Activated CD4-positive, alpha-beta T cell treated with anti-CD3 and anti-CD28 coated beads for 4 hours (primary cell): ENCODE measurements around the gene MGLL.

Experiments used
- DNase-seq, 2 donors: peaks; one replicate each; pipeline ENCODE4 v3.0.0-alpha.2; 2020

The MGLL gene

DNA sequence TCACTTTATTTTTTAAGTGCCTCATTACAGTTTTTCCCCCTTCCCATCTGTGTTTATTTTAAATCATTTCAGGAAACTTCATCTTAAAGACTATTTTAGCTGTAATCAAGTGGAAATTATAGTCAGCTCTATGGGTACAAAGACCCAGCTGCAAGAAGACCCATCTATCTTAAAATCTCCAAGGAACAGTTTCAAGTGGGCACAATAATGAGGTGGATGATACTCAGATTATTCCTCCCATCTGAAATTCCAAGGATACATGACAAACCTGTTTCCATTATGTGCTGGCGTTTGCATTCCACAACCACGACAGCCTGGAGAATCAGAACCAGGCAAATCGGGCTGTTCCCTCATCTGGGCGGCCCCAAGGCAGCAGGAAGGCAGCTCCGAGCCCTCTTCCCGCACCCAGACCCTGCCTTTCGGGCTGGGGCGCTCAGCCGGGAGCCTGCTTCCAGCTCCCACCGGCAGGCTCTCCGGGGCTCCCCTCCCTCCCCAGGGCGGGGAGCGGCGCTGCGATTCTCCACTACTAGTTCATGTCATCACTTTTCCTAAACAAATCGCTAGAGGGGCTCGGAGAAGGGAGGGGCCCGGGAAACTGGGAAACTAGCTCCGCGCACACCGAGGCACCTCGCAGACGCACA is at the start of gene MGLL:
MGLL (minus strand) TSS at position 475 of the 641 bp plus-strand sequence; CDS start at position 278, 197 bp downstream.
- DNase-seq = no peak

DNA sequence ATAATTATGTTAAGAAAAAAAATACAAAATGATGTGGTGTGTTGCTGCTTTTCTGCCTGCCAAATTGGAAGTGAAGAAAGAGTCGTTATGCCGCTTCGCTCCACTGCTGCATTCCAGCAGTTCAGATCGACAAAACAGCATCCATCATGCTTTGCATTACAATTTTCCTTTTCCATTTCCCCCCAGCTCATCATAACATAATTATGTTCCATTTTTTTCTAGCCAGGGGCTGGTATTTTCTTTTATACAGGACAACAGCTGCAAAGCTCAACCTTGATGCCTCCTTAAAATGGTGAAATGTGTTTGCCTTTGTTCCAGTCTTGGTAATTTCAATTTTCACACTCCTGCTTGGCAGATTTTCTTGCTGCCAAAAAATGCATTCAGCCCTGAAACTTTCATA is 47.8 kb upstream of the MGLL start:
- no peak for DNase-seq

DNA sequence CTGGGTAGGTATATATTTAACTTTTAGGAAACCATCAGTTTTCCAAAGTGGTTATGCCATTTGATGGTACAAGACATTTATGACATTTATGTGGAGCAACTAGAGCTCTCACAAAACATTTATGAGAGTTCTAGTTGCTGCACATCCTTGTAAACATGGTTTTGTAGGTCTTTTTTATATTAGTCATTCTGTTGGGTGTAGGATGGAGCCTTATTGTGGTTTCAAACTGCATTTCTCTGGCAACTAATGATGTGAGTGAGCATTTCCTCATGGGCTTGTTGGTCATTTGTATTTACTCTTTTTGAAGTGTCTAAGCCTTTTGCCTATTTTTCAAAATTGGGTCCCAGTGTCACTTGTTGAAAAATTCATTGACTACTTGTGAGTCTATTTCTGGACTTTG is 45.7 kb upstream of the MGLL start:
- no peak for DNase-seq

DNA sequence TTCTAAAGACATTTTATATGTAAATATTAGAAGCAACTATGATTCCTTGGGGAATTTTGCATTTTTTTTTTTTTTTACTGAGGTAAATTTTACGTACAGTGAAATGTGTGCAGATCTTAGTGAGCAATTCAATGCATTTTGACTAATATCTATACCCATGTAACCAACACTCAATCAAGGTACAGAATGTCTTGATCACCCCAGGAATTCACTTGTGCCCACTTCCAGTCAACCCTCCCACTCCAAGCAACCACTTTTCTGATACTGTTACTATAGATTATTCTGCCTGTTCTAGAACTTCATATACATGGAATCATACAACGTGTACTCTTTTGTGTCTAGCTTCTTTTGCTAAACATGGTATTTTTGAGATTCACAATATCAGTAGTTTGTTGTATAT is 45.1 kb upstream of the MGLL start:
- no peak for DNase-seq

DNA sequence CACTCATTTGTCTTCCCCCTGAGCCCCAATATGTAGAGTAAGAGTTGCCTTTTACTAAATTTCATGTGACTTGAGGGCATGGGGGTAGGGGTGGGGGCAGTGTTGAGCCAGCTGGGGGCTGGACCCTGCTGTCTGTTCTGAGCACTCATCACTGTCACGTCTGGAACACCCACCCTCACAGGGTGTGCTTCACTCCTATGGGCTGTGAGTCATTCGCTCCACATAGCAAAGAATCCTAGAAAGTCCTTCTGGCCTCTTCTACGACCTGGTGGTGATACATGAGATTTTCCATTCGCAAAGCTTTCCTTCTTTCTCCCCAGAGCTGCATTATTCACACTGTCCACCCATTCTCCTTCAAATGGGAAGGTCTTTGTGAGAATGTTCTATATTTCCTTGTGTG is 43.6 kb upstream of the MGLL start:
- DNase-seq = no peak

DNA sequence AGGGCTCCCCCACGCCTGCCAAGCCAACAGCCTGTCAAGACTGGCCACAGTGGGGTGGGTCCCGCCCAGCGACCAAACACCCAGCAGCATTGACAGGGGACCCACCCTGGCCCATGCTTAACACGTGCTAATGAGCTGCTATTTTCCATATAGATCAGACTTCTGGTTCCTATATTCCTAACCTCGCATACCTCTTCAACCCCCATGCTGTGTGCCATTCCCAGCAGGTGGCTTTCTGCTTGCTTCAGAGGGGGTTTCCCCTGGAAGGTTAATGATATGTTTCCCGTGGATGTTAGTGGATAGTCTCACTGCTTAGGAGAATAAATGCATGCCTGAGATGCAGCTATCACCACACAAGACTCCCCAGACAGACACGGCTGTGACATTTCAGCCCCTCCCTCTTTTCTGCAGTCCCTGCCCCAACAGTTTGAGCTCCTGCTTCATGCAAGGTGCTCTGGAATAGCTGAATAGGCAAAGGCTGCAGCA is 37.9 kb upstream of the MGLL start:
- DNase-seq = no peak

DNA sequence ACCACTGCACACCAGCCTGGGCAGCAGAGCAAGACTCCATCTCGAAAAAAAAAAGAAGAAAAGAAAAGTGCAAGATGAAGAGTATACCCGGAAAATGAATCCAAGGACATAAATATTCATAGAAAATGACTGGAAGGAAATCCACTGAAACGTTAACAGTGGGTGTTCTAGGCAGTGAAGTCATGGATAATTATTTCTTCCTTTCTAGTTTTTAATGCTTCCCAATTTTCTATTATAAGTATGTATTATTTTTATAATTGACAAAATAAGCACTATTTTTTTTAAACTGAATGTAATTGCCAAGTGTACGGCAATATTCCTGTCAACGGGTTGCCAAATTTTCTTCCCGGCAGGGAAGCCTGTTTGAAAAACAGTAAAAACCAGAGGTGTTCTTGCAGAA is 37.4 kb upstream of the MGLL start:
- DNase-seq = no peak

DNA sequence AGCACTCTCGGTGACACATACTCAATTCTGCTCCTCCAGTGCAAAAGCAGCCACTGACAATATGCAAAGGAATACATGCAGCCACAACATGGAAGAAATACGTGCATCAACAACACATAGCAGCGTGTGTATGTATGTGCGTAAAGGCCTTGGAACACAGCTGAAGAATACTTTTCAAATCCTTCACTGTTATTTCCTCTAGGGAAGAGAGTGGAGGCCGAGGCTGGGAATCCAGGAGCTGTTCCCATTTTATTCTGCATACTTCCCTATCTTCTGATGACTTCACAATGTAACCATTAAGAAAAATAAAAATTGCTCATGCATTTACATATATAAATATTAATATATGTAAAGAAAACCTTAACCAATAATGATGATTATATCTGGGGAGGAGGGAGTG is 36.6 kb upstream of the MGLL start:
- DNase-seq = no peak

DNA sequence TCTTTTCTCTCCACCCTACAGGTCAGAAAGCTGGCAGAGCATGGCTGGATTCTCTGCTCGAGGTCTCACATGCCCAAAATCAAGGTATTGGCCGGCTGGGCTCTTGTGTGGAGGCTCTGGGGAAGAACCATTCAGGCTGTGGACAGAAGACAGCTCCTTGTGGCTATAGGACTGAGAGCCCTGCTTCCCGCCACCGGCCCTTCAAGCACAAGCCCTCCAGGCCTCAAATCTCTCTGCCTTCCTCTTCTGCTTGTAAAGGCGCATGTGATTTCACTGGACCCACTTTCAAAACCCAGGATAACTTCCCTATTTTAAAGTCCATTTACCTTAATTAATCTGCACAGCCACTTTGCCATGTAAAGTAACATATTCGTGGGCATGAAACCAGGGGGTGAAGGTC is 36.2 kb upstream of the MGLL start:
- no peak for DNase-seq

DNA sequence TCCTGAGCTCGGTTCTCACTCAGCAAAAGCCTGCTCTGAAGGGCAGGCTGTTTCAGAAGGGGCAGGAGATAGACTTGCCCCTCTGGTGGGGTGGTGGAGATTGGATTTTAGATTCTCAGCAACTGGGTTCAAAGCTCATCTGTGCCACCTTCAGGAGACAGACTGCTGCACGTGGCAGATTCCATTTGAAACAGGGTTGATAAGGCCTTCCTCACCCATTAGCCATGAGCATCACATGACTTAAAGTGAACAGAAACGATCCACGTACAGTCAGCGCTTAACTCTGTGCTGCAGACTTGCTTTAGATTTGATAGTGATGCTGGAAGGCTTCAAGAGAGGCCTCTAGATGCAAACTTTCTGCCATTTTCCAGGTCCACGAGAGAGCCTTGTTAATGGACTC is 35.0 kb upstream of the MGLL start:
- DNase-seq = no peak

DNA sequence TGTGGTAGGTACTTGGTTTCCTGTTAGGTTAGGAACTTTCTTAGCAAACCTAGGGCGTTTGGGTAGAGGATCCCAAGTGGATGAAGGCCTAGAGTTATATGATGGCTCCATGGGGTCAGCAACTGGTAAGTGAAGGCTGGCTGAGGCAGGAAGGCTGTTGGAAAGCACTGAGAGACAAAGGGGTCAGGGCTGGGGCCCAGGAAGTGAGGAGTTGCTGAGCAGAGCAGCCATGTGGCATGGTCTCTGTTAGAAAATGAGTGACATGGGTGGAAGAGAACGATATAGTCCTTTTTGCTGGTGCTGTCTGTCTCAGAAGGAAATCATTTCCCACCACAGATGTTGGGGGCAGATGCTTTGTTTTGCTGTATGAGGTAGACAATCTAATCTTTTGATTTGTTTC is 34.5 kb upstream of the MGLL start:
- no peak for DNase-seq

DNA sequence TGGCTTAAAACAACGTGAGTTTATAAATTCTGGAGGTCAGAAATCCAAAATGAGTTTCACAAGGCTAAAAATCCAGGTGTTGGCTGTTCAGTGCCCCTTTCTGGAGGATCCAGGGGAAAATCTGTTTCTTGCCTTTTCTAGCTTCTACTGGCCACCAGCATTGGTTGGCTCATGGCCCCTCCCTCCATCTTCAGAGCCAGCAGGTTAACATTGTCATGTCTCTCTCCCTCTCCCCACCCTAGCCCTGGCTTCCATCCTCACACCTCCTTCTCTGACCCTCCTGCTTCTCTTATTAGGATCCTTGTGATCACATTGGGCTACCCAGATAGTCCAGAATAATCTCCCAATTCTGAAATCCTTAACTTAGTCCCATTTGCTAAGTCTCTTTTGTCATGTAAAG is 32.9 kb upstream of the MGLL start:
- no peak for DNase-seq

DNA sequence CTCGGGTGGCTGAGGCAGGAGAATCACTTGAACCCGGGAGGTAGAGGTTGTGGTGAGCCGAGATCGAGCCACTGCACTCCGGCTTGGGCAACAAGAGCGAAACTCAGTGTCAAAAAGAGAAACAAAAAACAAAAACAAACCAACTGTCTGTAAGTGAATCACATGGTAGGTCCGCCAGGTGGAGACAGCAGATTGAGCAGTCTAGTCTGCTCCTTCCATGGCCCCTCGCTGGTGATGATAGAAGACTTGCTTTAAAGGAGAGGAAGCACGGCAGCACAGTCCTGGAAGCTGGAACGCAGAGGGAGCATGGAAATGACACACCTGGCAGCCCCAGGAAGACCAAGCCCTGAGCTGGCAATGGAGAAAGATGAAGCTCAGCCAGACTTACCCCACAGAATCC is 31.4 kb upstream of the MGLL start:
- no peak for DNase-seq

DNA sequence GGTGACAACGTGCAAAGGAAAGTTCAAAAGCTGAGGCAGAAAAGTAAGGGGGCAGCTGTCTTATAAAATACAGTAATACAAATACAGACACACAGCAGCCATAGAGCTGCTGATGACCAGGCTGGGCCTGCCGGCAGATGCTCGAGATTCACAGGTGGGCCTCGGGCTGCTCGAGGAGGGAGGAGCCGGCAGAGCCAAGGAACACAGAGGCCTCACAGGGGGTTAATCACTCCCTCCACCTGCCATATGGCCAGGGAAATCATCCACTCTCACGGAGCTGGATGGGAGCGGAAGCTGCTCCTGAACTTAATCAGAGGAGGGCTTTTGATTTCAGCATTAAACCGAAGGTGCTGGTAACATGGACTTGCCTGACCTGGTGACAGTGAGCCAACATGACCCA is 29.6 kb upstream of the MGLL start:
- no peak for DNase-seq

DNA sequence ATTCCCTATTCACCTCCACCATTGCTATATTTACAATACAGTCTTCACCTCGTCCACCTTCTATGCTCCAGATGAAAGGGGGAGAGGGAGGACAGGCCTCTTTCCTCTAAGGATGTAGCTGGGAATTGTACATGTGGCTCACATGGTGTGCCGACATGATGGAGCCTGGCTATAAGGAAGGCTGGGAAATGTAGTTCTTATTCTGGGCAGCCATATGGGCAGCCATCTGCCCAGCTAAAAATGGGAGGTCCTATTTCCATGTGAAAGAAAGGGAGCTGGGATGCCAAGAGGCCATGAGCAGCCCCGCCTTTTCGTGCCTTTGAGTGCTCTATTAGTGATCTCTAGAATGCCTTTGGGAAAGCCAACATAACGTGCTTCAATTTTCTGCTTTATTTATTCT is 27.1 kb upstream of the MGLL start:
- no peak for DNase-seq

DNA sequence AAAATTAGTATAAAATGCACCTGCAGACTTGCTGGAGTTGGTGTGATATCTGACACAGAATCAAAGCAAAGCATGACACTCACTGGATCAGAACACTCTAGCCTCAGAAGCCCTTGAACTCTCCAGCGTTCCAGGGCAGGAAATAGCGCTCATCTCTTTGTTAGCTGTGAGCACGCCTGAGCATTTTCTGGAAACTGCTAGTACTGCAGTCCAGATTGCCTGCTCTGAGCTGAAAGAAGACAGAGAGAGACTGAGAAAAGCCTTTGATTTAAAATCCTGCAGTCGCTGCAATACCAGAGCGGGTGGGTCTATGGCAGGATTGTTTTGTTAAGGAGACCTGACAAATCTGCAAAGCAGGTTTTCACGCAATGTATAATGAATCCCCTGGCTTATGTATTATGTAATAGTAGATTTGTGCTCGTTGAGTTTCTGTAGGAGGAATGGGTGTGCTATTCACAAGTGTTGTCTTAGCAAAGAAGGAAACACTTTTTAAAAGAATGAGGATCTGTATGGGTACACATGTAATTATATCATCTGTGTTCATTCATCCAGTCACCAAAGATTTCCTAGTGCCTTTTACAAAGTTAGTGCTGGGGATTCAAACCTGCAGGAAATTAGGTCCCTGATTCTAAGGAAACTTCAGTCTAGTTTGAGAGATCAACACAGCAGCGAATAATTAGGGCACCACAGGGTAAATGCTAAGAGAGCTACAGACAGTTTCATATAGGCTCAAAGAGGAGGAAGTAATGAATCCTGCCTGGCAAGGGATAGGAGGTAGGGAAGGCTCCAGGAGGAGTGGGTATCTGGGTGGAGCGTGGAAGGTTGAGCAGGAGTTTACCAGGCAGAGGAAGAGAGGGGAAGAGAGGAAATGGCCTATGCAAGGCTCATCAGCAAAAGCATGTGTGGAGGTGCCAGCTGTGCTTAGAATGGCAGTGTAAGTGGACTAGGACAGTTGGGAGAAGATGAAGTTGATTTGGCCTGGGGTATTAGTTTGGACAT is 26.1 kb upstream of the MGLL start:
- no peak for DNase-seq

DNA sequence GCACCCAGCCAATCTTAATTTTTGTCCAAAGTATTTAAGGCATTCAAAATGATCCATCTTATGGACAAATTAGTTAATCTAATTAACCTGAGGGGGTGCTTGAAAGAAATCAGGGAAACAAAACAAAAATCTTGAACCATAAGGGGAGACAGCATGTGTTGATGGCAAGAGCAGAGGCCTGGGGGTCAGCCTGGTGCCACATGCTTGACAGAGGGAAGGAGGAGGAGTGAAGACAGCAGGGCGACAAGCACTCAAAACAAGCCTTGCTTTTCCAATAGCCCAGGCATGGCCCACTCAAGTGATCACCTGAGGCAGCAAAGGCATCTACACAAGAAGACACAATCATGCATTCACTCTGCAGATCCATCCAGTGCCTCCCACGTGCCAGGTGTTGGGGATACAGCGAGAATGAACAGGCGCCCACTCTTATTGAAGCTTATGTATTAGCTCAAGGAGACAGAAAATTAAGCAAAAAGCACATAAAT is 25.0 kb upstream of the MGLL start:
- DNase-seq = no peak

DNA sequence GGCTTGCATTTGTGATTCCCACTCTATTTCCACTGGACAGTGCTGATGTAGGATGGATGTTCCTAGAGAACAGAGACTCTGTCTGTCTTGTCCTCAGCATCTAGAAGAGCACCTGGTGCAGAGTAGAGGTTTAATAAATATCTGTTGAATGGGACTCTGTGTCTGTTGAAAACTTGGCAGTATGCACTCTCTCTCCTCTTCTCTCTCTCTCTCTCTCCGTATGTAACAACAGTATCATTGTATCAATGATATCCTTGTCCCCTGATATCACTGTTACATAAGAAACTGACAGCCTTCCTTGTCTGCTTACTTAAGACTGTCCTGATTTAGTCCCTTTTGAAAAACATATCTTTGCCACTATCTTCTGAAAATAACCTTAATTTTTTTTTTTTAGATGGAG is 24.3 kb upstream of the MGLL start:
- no peak for DNase-seq

DNA sequence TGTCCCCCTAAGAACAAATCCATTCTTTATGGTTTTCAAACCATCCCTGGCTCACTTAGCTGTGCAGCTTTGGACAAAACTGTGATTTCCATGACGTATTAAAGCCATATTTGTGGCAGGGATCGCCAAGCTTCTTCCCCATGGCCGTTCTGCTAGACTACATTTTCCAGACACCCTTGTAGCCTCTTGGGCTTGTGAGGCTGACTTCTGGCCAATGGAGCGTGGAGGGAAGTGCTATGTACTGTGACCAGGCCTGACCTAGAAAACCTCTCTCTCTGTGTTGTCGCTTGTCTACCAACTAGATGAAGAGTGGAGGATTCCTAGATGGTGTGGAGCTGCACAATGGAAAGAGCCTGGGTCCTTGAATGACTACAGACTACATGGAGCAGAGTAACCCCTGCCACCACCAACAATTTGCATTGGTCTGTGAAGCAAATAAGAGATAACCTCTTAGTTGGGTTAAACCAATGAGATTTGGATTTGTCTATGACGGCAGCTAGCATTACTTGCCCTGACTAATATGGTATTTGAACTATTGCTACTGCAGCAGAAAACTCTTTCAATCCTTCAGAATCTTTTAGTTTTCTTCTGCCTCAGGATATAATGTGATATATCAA is 22.1 kb upstream of the MGLL start:
- no peak for DNase-seq

DNA sequence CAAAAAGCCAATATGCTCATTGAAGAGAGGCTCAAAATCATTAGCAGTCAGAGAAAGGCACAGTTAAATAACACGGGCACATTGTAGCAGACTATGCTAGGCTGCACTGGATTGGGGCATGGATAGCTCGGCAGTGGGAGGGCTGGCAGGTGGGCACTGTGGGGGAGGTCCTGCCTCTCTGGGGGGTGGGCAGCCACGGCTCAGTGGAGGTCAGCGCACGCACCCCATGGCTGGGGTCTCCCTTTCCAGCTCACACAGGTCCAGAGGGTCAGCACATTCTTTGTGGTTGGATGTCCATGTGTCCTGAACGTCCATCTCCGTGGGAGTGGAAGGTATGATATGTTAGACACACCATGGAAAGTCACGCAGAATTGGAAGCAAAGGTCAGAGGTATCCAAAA is 18.4 kb upstream of the MGLL start:
- DNase-seq = no peak

DNA sequence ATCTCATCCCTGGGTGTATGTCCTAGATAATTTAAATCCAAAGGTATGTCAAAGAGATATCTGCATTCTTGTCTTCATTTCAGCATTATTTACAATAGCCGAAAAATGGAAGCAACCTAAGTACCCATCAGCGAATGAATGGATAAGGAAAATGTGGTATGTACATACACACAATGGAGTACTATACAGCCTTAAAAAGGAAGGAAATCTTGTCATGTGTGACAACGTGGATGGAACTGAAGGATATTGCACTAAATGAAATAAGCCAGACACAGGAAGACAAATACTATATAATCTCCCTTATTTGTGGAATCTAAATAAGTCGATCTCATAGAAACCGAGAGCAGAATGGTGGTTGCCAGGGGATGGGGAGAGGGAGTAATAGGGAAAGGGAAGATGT is 16.8 kb upstream of the MGLL start:
- no peak for DNase-seq

DNA sequence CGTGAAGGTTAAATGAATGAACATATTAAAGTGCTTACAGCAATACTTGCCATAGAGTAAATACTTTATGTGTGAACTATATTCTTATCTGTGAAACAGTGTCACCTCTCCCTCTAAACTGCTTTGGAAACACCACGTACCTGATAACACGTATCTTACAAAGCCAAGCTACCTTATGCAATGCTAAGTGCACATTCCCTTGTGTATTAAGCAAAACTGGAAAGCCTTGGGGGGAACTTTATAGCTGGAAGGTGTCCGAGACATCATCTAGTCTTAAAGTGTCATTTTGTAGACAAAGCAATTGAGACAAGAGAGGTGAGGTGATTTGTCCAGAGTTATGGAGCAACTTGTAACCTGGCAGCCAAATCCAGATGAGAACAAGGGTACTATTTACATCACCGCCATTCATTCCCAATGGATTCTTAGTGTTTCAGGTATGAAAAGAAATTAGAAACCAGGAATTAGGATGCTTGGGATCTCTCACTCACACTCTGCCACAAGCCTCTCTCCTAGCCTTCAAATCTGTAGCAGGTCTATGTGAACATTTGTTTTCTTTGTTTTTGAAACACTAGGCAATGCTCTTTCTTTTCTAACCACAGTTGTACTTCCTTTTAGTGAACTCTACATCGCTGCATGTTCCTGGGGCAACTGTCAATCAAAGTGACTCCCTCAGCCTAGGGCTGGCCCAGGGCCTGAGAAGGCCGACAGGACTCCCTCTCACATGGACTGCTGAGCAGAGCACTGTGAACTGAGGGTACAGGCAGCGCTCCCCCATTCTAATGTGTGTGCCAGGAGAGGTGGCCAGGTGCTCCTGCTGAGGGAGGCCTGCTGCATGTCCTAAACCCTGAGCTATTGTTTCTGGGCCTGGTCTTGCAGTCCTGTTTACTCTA is 13.9 kb upstream of the MGLL start:
- no peak for DNase-seq

DNA sequence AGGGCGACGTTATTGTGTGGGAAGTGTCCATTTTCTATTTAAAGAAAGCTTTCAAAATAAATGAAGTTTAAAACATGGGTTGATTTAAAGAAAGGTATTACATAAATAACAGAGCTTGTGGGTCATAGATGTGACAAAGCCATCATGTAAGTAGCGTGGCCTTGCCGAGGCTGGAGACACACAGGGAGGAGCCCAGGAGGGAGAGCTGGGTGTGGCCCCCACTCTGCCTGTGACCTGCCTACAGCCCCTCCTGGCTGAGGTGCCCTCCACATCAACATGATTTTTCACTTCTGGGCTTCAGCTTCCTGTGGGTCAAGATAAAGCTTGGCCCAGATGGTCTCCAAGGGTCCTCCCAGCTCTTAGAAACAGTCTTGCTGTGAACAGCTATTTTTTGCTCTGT is 12.5 kb upstream of the MGLL start:
- no peak for DNase-seq
